ENCODE results near the gene PARD6B. TPM values are rescaled to one million over a fixed set of nuclear protein-coding genes. Genes with fewer than 3 reads are reported as not detected.
"Not testable (repeated sequence)": the region's sequence is repeated elsewhere in the genome, so short reads cannot be mapped to it uniquely, and the experiment has no call there.

Gene PARD6B
- total RNA-seq, 1 experiment from 2014 or later: 153 TPM

DNA sequence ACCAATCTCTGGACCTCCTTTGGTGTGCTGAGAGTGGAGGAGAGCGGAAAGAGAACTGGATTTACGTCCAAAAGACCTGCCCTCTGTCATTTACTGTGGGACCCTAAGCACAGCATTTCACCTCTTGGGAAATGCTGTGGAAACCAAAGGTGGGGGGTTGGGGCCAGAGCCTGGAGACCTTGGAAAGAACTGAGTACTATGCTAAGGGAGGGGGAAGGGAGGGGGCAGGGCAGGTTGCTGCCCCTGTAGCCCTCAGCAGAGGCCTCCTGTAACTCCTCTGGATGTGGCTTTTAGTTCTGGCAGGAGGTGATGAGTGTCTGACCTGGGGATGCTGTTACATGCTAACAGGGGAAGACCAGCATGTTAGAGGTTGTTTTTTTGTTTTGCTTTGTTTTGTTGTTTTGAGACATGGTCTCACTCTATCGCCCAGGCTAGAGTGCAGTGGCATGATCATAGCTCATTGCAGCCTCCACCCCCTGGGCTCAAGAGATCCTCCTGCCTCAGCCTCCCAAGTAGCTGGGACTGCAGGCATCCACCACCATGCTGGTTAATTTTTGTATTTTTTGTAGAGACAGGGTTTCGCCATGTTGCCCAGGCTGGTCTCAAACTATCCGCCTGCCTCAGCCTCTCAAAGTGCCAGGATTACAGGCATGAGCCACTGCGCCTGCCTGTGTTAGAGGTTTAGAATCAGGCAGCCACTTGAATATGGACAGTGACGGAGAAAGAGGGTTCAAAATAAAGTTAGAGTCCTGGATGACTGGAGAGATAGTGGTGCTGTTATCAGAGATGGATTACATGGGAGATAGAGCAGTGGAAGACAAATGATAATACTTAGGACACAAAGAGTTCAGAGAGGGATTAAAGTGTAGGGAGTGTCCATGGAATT, 18.4 kb upstream of the PARD6B start:
- peaks cover 13% of the 10 kb centered on the region for H3K36me3 Mint-ChIP-seq (ENCODE audit: insufficient read depth, unreplicated experiment)
- DNase-seq: no peak
- no peak for TF ChIP-seq CTCF (IDR thresholded peaks at IDR 0.05; ENCODE audit: insufficient read depth in 1 of 2, low read depth in 1 of 2, low read length in 1 of 2, severe bottlenecking in 1 of 2, unreplicated experiment in 1 of 2)
- peak overlapping the region; percentile 4 for H3K4me3 Mint-ChIP-seq (ENCODE audit: unreplicated experiment)
- no peaks in the 10 kb centered on the region for H3K9me3 Mint-ChIP-seq (ENCODE audit: unreplicated experiment)
- Histone ChIP-seq H3K9me3 (no peaks in the 10 kb centered on the region), H3K36me3 (ENCODE audit: control insufficient read depth, insufficient read depth, low read length) (no peaks in the 10 kb centered on the region), H3K27me3 (replicated peaks; ENCODE audit: control insufficient read depth, insufficient read depth, low read length) (no peaks in the 10 kb centered on the region), H3K4me1 (peaks cover 74% of the 10 kb centered on the region), H3K4me3 (ENCODE audit: low read depth, low read length) (no peak overlapping the region)
- peak overlapping the region; percentile 60 for H3K27ac Mint-ChIP-seq (ENCODE audit: unreplicated experiment)
- BruUV-seq (replicated peaks): no TSS peak
- H3K27me3 Mint-ChIP-seq (ENCODE audit: insufficient read depth, unreplicated experiment): no peaks in the 10 kb centered on the region
- ChIA-PET POLR2A (interaction anchor here (0.9 to 1.7 kb wide), 3 partner anchors 17 to 50 kb away, joined by 3 to 7 read pairs (median 3); partner anchors contain the start of gene PARD6B), CTCF (interaction anchor here (0.6 to 2.3 kb wide), 29 partner anchors 9 to 125 kb away, joined by 3 to 84 read pairs (median 5); partner anchors contain the start of genes BCAS4, PARD6B and RIPOR3)
- intact Hi-C loops (cut with micrococcal nuclease; ENCODE audit: unreplicated experiment): loop anchor here (1.0 to 2.0 kb wide), 3 partner anchors 33 to 84 kb away; no protein-coding TSS in a partner anchor
- H3K4me1 Mint-ChIP-seq (ENCODE audit: low read depth, unreplicated experiment): peaks cover 53% of the 10 kb centered on the region

DNA sequence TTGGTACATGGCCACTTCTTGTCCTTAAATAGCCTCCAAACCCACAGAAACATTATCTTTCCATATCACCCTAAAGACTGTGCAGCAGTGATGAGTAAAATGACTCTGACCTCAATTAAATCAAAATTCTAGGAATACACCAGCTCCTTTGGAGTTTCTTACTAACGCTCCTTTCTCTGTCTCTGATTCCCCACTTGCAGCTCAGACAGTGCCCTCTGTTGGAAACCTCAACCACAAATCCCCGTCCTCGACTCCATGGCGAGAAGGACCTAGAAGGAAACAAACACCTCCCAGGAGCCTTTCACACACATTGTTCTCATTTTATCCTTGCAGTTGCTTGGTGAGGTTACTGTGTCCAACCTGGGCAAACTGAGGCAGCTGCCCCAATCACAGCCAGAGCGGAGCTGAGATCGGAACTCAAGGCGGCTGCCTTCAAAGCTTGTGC, 17.7 kb upstream of the PARD6B start:
- POLR2A ChIA-PET: interaction anchor here (0.8 to 1.7 kb wide), 4 partner anchors 11 to 50 kb away, joined by 3 to 7 read pairs (median 4); partner anchors contain the start of gene PARD6B
- Histone ChIP-seq H3K27me3 (replicated peaks; ENCODE audit: control insufficient read depth, insufficient read depth, low read length) (no peaks in the 10 kb centered on the region), H3K4me1 (peaks cover 68% of the 10 kb centered on the region), H3K9me3 (no peaks in the 10 kb centered on the region), H3K4me3 (ENCODE audit: low read depth, low read length) (no peak overlapping the region), H3K36me3 (ENCODE audit: control insufficient read depth, insufficient read depth, low read length) (no peaks in the 10 kb centered on the region)
- TF ChIP-seq CTCF (IDR thresholded peaks at IDR 0.05; ENCODE audit: insufficient read depth in 1 of 2, low read depth in 1 of 2, low read length in 1 of 2, severe bottlenecking in 1 of 2, unreplicated experiment in 1 of 2): peak; percentile 62 to 63
- Mint-ChIP-seq H3K4me3 (ENCODE audit: unreplicated experiment) (peak overlapping the region; percentile 4), H3K36me3 (ENCODE audit: insufficient read depth, unreplicated experiment) (peaks cover 13% of the 10 kb centered on the region), H3K9me3 (ENCODE audit: unreplicated experiment) (no peaks in the 10 kb centered on the region), H3K27me3 (ENCODE audit: insufficient read depth, unreplicated experiment) (no peaks in the 10 kb centered on the region), H3K27ac (ENCODE audit: unreplicated experiment) (peak overlapping the region; percentile 60), H3K4me1 (ENCODE audit: low read depth, unreplicated experiment) (peaks cover 60% of the 10 kb centered on the region)
- CTCF ChIA-PET: interaction anchor here (0.6 to 2.3 kb wide), 29 partner anchors 9 to 125 kb away, joined by 3 to 84 read pairs (median 5); partner anchors contain the start of genes BCAS4, PARD6B and RIPOR3
- no TSS peak for BruUV-seq (replicated peaks)
- intact Hi-C loops (cut with micrococcal nuclease; ENCODE audit: unreplicated experiment): loop anchor here (1.0 to 2.0 kb wide), 3 partner anchors 33 to 85 kb away; no protein-coding TSS in a partner anchor
- peak; percentile 76 to 80 for DNase-seq

GRCh38 chr20:50714426-50714825, 17.0 kb upstream of the PARD6B start:
- H3K36me3 ChIP-seq (ENCODE audit: control insufficient read depth, insufficient read depth, low read length); BruUV-seq (replicated peaks); H3K4me3 Mint-ChIP-seq (ENCODE audit: unreplicated experiment); H3K27me3 ChIP-seq (replicated peaks; ENCODE audit: control insufficient read depth, insufficient read depth, low read length); DNase-seq; H3K4me3 ChIP-seq (ENCODE audit: low read depth, low read length); H3K27me3 Mint-ChIP-seq (ENCODE audit: insufficient read depth, unreplicated experiment); H3K9me3 Mint-ChIP-seq (ENCODE audit: unreplicated experiment); intact Hi-C loops (cut with micrococcal nuclease; ENCODE audit: unreplicated experiment); H3K9me3 ChIP-seq: not testable (repeated sequence)
- peaks cover 63% of the 10 kb centered on the region for H3K4me1 ChIP-seq
- POLR2A ChIA-PET: interaction anchor here (0.8 to 1.7 kb wide), 2 partner anchors 10 to 16 kb away, joined by 5 to 7 read pairs; partner anchors contain the start of gene PARD6B
- Mint-ChIP-seq H3K4me1 (ENCODE audit: low read depth, unreplicated experiment) (peaks cover 54% of the 10 kb centered on the region), H3K27ac (ENCODE audit: unreplicated experiment) (peak overlapping the region; percentile 60), H3K36me3 (ENCODE audit: insufficient read depth, unreplicated experiment) (peaks cover 13% of the 10 kb centered on the region)
- CTCF ChIA-PET: interaction anchor here (1.2 to 2.3 kb wide), 10 partner anchors 11 to 126 kb away, joined by 4 to 84 read pairs (median 13); partner anchors contain the start of gene RIPOR3
